ENCODE results near the gene IL4I1.

The IL4I1 gene

DNA sequence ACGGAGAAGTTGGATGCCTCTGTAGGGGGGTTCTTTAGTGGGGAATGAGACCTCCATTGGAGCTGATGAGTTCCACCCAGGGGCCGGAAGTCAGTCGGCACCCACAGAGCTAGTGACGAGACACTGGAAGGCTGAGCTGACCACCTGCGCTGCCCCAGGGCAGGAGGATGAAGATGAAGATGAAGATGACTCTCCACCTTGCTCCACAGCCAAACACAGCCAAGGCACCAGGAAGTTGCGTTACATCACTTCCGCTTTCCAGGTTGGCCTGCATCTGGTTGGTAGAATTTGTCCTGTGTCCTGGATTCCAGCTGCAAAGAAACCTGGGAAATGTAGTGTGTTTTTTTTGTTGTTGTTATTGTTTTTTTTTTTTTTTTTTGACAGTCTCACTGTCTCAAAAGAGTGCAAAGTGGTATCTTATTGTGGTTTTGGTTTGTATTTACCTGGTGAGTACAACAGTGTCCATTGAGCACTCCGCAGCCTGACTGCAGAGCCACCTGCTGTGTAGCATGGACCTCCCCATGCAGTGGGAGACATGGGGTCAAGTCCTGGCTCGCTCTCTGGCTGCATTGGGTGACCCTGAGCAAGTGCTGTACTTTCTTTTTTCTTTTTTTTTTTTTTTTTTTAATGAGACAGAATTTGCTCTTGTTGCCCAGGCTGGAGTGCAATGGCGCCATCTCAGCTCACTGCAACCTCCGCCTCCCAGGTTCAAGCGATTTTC lies 17.3 kb downstream of the IL4I1 start:
- DNase-seq (ENCODE audit: extremely low read depth in 1 of 2, low read depth in 1 of 2): no peak

DNA sequence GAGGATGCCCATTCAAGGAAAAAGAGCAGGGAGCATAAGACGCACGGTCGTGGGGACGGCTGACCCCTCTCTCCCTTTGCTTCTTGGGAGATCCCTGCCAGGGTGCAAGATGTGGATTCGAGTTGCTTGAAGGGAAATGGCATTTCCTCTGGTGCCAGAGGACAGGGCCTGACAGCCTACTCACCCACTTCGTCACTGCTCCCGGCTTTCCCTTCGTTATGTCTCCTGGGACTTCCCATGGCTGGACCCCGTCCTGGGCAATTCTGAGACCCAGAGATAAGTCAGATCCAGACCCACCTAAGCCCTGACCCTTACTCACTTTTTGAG lies 18.0 kb downstream of the IL4I1 start:
- no peak for DNase-seq (ENCODE audit: extremely low read depth in 1 of 2, low read depth in 1 of 2)

DNA sequence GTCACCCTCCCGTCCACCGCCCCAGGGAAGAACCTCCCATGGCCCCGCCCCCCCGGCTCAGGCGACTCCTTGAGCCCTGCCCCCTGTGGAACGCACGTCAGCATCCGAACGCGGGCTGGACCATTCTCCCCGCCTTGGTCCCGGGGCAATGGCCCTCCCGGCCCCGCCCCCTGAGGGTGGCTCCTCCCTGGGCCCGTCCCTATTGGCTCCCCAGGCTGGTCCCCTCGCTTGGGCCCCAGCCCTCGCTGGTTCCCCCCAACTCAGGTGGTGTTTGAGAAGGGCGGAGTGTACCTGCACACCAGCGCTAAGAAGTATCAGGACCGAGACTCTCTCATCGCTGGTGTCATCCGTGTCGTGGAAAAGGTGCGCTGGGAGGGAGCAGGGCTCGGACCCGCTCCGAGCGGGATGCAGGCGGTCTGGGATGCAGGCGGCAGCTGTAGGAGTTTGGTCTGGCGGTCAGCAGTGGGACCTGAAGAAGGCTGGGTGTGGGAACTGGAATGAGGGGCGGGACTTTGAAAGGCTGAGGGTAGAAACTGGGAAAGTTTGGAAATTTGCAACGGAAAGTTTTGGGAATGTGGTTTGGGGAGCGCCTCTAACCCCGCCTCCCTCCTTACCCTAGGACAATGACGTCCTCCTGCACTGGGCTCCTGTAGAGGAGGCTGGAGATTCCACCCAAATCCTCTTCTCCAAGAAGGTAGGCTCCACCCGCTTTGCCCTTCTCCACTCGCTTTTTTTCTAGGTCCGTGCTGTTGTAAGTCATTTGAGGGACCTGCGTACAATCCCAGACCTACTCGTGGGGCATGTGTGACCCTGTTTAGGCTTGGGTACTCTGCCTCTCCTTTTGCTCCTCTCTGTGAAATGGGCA lies 18.6 kb downstream of the IL4I1 start:
- DNase-seq (ENCODE audit: extremely low read depth in 1 of 2, low read depth in 1 of 2): peak; percentile 95 to 97

DNA sequence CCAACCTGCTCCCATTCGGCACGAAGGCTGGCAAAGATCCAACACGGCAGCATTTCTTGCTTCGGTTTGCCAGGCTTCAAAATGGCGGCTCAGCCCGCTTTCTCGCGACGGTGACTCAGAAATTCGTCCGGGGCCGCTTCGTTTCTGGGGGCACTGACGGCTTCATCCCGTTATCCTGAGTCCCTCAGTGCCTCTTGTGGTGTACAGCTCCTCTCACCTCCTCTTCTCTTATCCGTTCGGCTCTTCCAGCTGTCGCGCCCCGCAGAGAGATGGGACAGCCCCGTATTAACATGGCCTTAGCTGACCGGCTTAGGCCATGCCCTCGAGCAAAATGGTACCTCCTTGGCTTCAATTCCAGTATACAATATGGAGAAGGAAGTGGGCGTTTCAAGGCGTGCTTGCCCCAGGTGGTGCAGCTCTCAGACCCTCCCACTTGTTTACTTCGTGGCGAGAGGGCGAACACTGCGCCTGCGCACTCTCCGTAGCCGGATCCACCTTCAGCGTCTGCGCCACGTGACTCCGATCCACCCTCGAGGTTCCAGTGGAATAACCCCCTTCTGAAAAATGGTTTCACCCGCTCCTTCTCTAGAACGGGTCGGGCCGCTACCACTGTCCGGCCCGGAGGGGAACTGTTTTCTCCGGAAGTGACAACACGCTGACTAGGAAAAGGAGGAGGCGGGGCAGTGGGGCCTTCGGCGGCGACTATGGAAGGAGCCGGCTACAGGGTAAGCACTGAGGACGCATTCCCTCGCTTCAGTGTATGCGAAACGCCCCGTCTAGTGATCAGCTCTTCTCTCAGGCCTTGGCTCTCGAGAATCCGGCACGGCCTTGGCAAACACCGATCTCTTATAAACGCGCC lies 19.4 kb downstream of the IL4I1 start, which contains the start of the genes AKT1S1 and TBC1D17:
Gene AKT1S1 (minus strand): TSS at position 336 of the 859 bp plus-strand sequence. CDS start 4,060 bp downstream, outside the sequence.
Gene TBC1D17 (plus strand): TSS at position 683 of the 859 bp plus-strand sequence. CDS start 22 bp downstream, at position 705.
- DNase-seq (ENCODE audit: extremely low read depth in 1 of 2, low read depth in 1 of 2): peak; percentile 97 to 98

DNA sequence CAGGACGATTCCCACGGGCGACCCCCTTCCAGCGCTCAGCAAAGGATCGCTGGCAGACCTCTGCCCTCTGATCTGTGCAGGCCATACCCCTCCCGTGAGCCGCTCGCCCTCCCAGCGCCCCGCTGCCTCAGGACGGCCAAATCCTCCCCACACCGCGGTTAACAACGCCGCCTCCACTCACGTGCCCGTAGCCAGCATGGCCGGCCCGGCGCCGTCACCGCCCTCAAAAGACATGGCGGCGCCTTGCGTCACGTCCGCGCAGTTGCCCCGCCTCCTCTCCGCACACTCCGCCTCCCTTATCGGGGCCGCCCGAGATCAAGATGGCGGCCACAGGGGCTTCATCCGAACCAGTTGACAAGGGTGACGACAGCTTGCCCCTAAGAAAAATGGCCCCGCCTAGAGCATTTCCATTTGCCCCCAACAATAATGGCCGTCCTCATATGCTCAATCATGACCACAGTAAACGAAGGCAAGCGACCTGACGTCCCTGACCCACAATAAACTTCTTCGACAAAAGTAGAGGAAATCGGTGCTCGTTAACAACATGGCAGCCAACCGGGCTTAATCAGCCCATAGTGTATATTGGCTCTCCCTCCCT lies 20.2 kb downstream of the IL4I1 start:
- DNase-seq (ENCODE audit: extremely low read depth in 1 of 2, low read depth in 1 of 2): peak; percentile 94 to 95

DNA sequence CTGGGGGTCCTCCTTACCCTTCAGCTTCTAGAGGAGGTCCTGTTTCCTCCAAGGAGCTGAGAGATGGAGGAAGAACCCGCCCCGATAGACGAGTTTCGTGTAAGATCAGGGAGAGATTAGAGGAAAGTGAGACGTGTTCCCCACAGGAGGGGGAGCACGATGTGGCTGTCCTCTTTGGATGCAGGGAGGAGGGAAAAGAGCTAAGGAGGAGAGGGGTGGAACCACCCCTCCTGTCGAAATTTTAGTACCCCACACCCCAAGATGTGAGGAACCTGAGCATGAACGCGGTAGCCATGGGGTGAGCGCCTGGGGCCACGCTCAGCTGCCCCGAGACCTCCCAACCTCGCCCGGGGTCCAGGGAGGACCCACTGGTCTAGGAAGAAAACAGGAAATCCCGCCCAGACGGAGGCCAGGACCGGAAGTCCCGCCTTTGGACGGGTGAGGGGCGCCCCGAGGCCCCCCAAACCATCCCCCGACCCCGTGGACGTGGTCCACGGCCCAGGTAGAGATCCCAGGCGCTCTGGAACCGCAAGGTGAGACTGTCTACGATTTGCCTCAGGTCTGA lies 20.7 kb downstream of the IL4I1 start:
- peak in 1 of 2 donors; percentile 33 for DNase-seq (ENCODE audit: extremely low read depth in 1 of 2, low read depth in 1 of 2)

DNA sequence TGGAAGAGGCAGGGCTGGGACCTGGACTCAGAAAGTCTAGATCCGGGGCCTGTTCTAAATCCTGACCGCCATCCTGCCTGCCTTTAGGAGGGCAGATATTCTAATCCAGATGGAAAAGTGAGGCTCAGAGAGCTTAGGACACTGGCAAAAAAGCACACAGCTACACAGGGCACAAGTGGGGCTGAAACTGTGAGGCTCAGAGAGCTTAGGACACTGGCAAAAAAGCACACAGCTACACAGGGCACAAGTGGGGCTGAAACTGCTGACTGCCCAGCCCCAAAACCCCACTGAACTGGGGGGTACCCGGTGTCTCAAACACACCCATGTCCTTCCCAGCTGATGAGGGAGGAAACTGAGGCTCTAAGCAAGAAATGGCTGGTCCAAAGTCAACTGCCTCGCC lies 21.5 kb downstream of the IL4I1 start:
- DNase-seq (ENCODE audit: extremely low read depth in 1 of 2, low read depth in 1 of 2): no peak

DNA sequence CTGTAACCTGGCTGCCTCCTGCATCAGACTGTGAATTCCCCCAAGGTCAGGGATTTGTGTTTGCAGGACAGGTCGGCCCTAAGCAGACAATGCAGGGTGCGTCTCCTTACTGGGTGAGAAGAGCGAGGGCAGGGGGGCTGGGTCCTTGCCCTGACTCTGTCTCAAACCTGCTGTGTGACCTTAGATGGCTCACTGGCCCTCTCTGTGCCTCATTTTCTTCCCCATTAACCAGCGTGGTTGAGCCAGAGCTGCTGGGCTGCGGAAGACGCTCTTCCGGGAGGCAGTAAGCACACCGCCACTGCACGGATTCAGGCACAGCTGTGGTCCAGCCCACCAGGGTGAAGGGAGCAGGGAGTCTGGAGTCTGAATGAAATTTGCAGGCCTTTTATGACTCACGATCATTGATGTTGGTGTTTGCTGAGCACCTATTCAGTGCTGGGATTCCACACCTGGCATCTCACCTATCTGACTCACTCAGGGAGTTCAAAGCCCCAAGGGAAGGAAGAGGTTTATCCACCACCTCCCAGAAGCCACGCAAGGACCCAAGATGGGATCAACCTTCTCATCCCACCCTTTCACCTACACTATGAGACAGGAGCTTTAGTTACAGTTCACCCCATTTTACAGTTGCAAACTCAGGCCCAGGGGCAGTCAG lies 22.1 kb downstream of the IL4I1 start:
- no peak for DNase-seq (ENCODE audit: extremely low read depth in 1 of 2, low read depth in 1 of 2)

DNA sequence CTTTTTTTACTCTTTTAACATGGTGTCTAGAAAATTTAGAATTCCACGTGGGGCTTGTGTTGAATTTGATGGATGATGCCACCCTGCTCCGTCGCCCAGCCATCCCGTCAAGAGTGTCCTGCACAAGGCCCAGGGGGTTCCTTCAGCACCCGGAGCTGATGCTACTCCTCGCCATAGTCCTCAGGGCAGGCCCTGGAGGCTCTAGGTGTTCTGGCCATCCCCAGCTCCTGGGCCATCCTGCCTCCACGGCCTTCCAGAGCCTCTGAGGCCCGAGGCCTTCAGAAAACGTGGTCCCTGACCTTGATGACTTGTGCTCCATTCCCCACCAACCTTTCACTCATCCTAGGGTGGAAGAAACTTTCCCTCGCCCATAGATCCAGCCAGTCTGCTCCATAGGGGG lies 22.9 kb downstream of the IL4I1 start:
- no peak for DNase-seq (ENCODE audit: extremely low read depth in 1 of 2, low read depth in 1 of 2)

DNA sequence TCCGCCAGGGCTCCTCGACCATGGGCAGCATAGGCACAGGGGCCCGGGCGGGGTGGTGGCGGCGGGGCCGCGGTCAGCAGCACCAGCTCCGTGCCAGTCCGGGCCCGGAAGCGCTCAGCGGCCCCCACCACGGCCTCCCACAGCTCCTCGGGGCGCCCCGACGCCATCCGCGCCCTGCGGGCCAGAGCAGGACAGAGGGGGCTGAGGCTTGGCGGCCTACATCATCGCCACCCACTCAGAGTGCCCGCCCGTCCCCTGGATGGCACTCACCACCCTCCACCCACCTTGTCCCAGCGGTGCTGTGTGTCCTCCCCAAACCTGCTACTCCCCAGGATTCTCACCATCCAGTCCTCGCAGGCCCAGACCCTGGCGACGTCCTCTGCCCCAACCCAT lies 23.6 kb downstream of the IL4I1 start:
- DNase-seq (ENCODE audit: extremely low read depth in 1 of 2, low read depth in 1 of 2): no peak

DNA sequence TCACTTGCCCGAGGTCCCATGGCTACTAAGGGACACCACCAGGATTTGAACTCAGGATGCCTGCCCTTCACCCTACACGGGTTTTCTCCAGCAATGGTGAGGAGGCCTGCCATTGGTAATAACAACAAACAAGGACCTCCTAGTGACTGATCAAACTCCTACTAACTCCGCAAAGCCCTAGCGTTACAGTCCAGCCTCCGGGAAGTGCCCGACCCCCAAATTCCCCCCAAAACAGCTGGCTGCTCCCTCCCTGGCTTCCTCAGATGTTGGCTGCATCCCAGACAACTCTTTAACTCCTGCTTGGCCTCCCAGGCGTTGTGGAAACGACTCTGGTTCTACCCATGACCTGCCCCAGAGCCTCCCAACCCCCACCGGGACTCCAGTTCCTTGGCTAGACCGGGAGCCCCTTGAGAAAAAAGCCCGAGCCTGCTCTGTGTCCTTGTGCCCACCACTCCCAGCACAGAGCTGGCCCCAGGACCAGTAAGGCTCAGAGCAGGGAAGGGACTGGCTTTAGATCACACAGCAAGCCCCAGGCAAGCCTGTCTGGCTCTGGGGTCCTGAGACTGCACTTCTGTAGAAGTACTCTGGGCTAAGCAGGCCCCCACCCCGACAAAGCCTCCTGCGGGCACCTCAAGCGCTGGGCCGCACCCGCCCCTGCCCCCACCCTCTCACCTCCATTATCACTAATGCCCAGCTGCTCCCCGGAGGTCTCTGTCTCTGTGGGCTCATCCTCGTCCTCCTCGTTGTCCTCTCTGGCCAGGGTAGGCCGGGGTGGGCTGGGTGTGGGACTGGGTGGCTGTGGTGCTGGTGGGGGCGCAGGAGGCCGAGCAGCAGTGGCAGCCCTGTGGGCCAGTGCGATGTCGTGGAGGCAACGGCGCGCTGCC lies 24.2 kb downstream of the IL4I1 start:
- DNase-seq (ENCODE audit: extremely low read depth in 1 of 2, low read depth in 1 of 2): no peak

DNA sequence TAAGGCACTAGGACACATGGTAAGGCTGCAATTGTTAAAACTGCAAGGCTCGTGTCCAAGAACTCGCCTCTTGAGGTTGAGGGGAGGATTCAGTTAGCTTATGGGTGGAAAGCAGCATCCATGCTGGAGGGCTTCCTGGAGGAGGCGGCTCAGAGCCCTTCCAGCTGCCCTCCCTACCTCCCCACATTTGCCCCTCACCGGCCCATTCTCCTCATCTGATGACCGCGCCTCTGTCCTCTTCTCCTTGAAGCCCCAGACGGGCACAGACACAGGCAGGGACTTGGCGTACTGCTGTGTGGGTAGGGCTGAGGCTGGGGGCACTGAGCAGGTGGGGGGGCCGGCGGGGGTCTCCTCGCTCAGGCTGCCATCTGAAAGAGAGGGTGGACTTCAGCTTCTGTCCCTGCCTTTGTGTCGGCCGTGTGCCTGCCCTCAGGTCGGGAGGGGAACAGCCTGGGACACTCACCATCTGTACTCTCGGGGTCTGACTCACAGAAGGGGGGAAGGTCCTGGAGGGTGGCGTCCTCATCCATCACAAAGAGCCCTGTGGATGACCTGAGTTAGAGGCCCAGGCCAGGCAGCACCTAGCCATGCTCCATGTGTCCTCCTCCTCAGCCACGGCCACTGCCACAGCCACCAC lies 25.2 kb downstream of the IL4I1 start:
- DNase-seq (ENCODE audit: extremely low read depth in 1 of 2, low read depth in 1 of 2): no peak

DNA sequence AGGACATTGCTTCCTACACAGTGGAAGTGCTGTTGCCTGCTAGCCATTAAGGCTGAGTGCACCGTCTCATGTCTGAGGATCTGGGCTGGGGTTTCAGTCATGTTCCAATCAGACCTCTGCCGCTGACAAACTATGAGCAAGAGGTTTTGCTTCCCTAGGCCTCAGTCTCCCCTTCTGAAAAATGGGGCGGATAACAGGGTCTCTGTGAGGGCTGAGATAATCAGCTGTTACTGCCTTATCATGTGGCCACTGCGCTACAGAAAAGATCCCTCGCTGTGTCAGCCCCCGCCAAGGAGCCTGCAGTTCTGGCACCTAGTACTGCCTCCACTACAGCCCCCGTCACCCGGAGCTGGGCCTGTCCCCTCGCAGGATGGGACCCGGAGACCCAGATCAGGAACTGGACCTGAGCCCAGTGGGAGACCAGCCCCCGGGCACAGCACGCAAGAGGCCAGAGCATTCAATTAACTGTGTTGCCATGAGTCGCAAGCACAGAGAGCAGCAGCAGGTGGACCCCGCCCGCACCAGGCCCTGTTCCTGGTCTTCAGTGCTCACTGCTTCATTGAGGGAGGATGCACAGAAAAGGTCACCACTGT lies 26.3 kb downstream of the IL4I1 start:
- DNase-seq (ENCODE audit: extremely low read depth in 1 of 2, low read depth in 1 of 2): no peak

DNA sequence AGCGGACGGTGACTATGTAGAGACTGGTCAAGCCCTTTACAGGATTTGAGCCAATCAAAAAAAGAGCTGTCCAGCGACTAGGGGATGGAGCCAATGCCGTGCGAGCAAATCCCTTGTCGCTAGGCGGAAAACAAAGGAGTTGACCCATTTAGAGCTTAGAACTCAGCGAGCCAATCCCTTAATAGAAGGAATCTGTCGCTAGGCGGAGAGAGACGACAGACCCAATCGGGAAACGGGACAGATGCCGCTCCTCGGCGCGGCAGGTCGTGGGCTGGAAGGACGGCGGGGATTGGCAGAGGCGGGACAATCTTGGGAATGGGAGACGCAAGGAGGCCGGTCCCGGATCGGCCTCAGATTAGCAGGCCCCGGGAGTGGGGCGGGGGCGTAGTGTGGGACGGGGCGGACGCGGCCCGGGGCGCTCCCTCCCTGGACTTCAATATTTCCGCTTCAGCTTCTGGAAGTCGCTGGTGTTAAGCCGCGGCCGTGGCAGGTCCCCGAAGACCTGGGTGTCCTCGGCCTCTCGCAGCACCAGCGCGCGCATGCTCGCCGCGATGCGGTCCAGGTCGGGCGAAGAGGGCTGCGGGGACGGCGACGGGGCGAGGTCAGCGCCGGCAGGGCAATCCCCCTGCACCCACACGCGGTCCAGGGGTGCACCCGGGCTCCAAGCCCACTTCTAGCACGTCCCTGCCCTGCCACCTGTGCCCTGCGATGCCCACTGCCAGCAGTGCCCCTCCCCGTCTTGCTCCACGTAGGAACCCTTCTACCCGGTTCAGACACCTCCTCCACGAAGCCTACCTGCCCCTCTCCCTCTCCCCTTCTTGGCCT lies 27.0 kb downstream of the IL4I1 start:
- DNase-seq (ENCODE audit: extremely low read depth in 1 of 2, low read depth in 1 of 2): peak; percentile 72 to 79

DNA sequence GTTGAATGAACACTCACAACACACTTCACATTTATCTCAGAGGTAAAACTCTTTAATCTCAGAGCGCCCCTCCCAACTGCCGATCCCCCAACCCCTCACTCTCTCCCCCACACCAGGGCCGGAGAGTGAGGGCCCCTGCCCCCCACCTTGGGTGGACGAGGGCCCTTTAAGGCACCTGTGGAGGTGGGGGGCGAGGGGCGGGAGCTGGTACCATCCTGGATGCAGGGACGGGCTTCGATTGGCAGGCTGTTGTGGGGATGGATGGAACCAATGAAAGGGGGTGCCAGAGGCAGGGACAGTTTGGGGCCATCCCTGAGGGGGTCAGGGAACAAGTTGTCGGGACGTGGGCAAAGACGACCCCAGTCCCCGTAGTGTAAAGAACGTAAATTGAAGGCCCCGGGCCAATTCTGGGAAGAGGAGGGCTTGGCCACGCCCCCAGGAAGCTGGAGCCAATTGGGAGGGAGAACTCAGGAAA lies 27.6 kb downstream of the IL4I1 start:
- DNase-seq (ENCODE audit: extremely low read depth in 1 of 2, low read depth in 1 of 2): no peak

DNA sequence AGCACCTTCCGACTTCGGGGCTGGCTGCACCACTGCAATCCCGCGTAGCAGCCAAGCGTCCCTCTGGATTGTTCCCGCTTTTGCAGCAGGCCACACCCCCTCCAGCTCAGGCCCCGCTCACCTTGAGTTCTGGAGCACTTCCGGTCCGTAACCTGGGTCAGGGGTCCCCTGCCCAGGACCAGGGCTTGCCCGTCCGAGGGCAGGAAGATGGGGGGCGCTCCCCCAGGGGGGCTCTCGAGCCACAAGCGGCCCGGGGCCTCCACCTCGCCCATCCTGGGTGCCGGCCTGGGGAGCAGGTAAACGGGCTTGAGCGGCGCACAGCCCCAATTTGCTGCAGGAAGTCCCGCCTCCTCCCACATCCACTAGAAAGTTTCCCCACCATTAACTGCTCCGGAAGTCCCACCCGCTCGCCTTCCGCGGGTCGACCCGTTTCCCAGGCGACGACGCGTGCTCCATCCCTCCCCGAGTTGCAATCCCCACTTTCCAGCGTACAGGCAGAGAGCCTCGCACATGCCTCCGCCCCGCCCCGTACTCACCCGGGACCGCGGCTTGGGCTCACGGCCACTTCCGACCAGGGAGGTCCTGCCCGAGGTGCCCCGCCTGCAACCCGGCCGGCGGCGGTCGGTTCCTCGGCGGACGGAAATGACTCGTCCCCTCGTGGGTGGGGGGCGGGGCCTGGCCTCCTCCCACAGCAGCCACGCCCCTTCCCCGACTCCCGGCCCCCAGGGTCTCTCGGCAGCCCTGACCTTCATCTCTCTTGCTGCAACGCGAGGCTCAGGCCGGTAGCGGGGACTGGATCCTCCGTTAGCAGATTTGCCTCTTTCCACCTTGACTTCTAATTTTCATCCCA lies 29.5 kb downstream of the IL4I1 start, which contains the start of gene PNKP:
Gene PNKP (minus strand): TSS at position 644 of the 850 bp plus-strand sequence. CDS start 372 bp downstream, at position 272.
- peak; percentile 54 to 85 for DNase-seq (ENCODE audit: extremely low read depth in 1 of 2, low read depth in 1 of 2)

Measured in activated CD8-positive, alpha-beta memory T cell treated with anti-CD3 and anti-CD28 coated beads for 1 hour (primary cell).